Measurements from ENCODE around the gene CDH2. TPM values are rescaled to one million over a fixed set of nuclear protein-coding genes. Genes with fewer than 3 reads are reported as not detected.

CDH2 gene
- total and polyA plus RNA-seq, 4 donors = 14.2 to 49.5 (median 26.4) TPM

GRCh38 chr18:28039691-28040090 is 137.2 kb downstream of the CDH2 start:
- H3K27me3 ChIP-seq (ENCODE audit: control insufficient read depth in 4 of 4, insufficient read depth in 4 of 4, low read length in 3 of 4) = no peaks in the 10 kb centered on the region
- no peaks in the 10 kb centered on the region for H3K36me3 ChIP-seq (ENCODE audit: control insufficient read depth in 4 of 4, insufficient read depth in 3 of 4, low read depth in 1 of 4, low read length in 3 of 4)
- no peak overlapping the region for H3K4me3 ChIP-seq (ENCODE audit: low read depth in 1 of 3, low read length in 3 of 3)
- no peak for DNase-seq (ENCODE audit: low spot score)
- no peaks in the 10 kb centered on the region for H3K9me3 ChIP-seq (ENCODE audit: control insufficient read depth in 4 of 4, low read length in 3 of 4)
- no peak overlapping the region for H3K9ac ChIP-seq (ENCODE audit: low read depth in 1 of 2, low read length in 2 of 2)
- 61% methylated on average over 3 of the region's 3 CpGs for WGBS
- TF ChIP-seq SP1 (IDR thresholded peaks at IDR 0.05) = no peak
- no peak for TF ChIP-seq MAX (IDR thresholded peaks at IDR 0.05)
- TF ChIP-seq RAD21 (IDR thresholded peaks at IDR 0.05) = no peak
- no peak for TF ChIP-seq NR2F2 (IDR thresholded peaks at IDR 0.05)
- no peak for TF ChIP-seq CTCF (IDR thresholded peaks at IDR 0.05; ENCODE audit: low read depth, low read length, missing input control)
- H3K4me1 ChIP-seq (ENCODE audit: control insufficient read depth in 4 of 4, insufficient read depth in 4 of 4, low read length in 3 of 4) = peaks cover 0 to 33% (median 4%) of the 10 kb centered on the region in 4 donors
- H3K27ac ChIP-seq (ENCODE audit: low read depth in 1 of 2, low read length in 2 of 2) = no peak overlapping the region

GRCh38 chr18:28039078-28039477 is 137.9 kb downstream of the CDH2 start:
- WGBS = 76% methylated on average over 5 of the region's 5 CpGs
- peaks cover 0 to 28% (median 4%) of the 10 kb centered on the region in 4 donors for H3K4me1 ChIP-seq (ENCODE audit: control insufficient read depth in 4 of 4, insufficient read depth in 4 of 4, low read length in 3 of 4)
- no peak overlapping the region for H3K27ac ChIP-seq (ENCODE audit: low read depth in 1 of 2, low read length in 2 of 2)
- H3K27me3 ChIP-seq (ENCODE audit: control insufficient read depth in 4 of 4, insufficient read depth in 4 of 4, low read length in 3 of 4) = no peaks in the 10 kb centered on the region
- no peak overlapping the region for H3K4me3 ChIP-seq (ENCODE audit: low read depth in 1 of 3, low read length in 3 of 3)
- no peaks in the 10 kb centered on the region for H3K9me3 ChIP-seq (ENCODE audit: control insufficient read depth in 4 of 4, low read length in 3 of 4)
- DNase-seq (ENCODE audit: low spot score) = no peak
- TF ChIP-seq REST (IDR thresholded peaks at IDR 0.05) = no peak
- TF ChIP-seq HNF4G (IDR thresholded peaks at IDR 0.05) = no peak
- TF ChIP-seq ATF3 (IDR thresholded peaks at IDR 0.05) = no peak
- no peak for TF ChIP-seq NR2F2 (IDR thresholded peaks at IDR 0.05)
- no peak for TF ChIP-seq FOXA2 (IDR thresholded peaks at IDR 0.05)
- TF ChIP-seq MAX (IDR thresholded peaks at IDR 0.05) = no peak
- TF ChIP-seq JUND (IDR thresholded peaks at IDR 0.05) = no peak
- TF ChIP-seq HNF4A (conservative IDR thresholded peaks at IDR 0.05) = no peak
- TF ChIP-seq YY1 (IDR thresholded peaks at IDR 0.05) = no peak
- TF ChIP-seq FOXA1 (IDR thresholded peaks at IDR 0.05) = no peak
- no peak for TF ChIP-seq GABPA (IDR thresholded peaks at IDR 0.05 in 1 of 2, conservative IDR thresholded peaks at IDR 0.05 in 1 of 2)
- no peak for TF ChIP-seq TAF1 (conservative IDR thresholded peaks at IDR 0.05)
- TF ChIP-seq RAD21 (IDR thresholded peaks at IDR 0.05) = no peak
- TF ChIP-seq CTCF (IDR thresholded peaks at IDR 0.05; ENCODE audit: low read depth, low read length, missing input control) = no peak
- TF ChIP-seq SP1 (IDR thresholded peaks at IDR 0.05) = no peak
- TF ChIP-seq ZBTB33 (IDR thresholded peaks at IDR 0.05) = no peak
- TF ChIP-seq EGR1 (IDR thresholded peaks at IDR 0.05; ENCODE audit: low read depth in 2 of 2) = no peak
- no peak for TF ChIP-seq RXRA (IDR thresholded peaks at IDR 0.05)
- no peaks in the 10 kb centered on the region for H3K36me3 ChIP-seq (ENCODE audit: control insufficient read depth in 4 of 4, insufficient read depth in 3 of 4, low read depth in 1 of 4, low read length in 3 of 4)
- no peak overlapping the region for H3K9ac ChIP-seq (ENCODE audit: low read depth in 1 of 2, low read length in 2 of 2)
